Breast epithelium (tissue), 4 donors: ENCODE data around the gene SREBF1. TPM values are rescaled to one million over a fixed set of nuclear protein-coding genes. Genes with fewer than 3 reads are reported as not detected.

Experiments
- DNase-seq, 2 donors: peaks; one replicate each; pipeline ENCODE4 v3.0.0-alpha.2; 2019; ENCODE audit warnings: low spot score in 2 of 2
- H3K27ac ChIP-seq, 2 donors: fragments of 200-600 bp; sonication (generic) in 1 of 2; one replicate each; pipeline ENCODE4 v1.5.1; 2016 to 2019; ENCODE audit warnings: mild to moderate bottlenecking in 1 of 2
- H3K27me3 ChIP-seq, 2 donors: fragments of 200-600 bp; sonication (generic) in 1 of 2; one replicate each; pipeline versions ENCODE4 v1.5.1 to v1.6.0; 2017 to 2019; ENCODE audit warnings: control low read depth in 1 of 2, mild to moderate bottlenecking in 1 of 2
- H3K36me3 ChIP-seq: fragments of 200-600 bp; one replicate; pipeline ENCODE4 v1.5.1; 2019
- H3K4me1 ChIP-seq, 2 donors: fragments of 200-600 bp; sonication (generic); one replicate each; pipeline ENCODE4 v1.5.1; 2016 to 2019; ENCODE audit warnings: control low read depth in 1 of 2
- H3K4me3 ChIP-seq, 3 donors: fragments of 200-600 bp; sonication (generic); 1 replicate in 2 of 3; 2 replicates in 1 of 3; pipeline ENCODE4 v1.5.1; 2016 to 2019; ENCODE audit warnings: mild to moderate bottlenecking in 3 of 3, moderate library complexity in 2 of 3
- H3K9me3 ChIP-seq, 2 donors: fragments of 200-600 bp; sonication (generic) in 1 of 2; one replicate each; pipeline ENCODE4 v1.5.1; 2016 to 2019; ENCODE audit warnings: control low read depth in 1 of 2
- CTCF ChIP-seq, 3 donors: fragments of 450-650 bp; IDR thresholded peaks; one replicate each; pipeline ENCODE4 v1.5.1; 2016 to 2017; ENCODE audit warnings: antibody characterized with exemption in 3 of 3, mild to moderate bottlenecking in 3 of 3, moderate library complexity in 3 of 3
- POLR2A ChIP-seq: fragments of 450-650 bp; IDR thresholded peaks from one replicate; pipeline ENCODE4 v1.6.1; 2016; ENCODE audit warnings: antibody characterized with exemption, mild to moderate bottlenecking, moderate library complexity
- POLR2AphosphoS5 ChIP-seq, 3 donors: sonication (generic); formaldehyde crosslinking; IDR thresholded peaks; one replicate each; pipeline ENCODE4 v1.6.1; 2017; ENCODE audit warnings: antibody characterized with exemption in 3 of 3
- intact Hi-C: fragments of 100-400 bp; cut with DNase I; formaldehyde crosslinking; loops from one replicate; pipeline ENCODE4 v1.15.1; 2023; ENCODE audit warnings: low total_unique reads
- total RNA-seq, 3 donors: library from RNA; depleted of rRNA; stranded (reverse); fragments of >200 nt; gene quantifications; one replicate each; pipeline ENCODE4 v1.1.0, GENCODE V29; 2016

SREBF1 gene
- total RNA-seq, 3 donors from 2014 or later: 39.0 to 119 (median 81.3) TPM

- Histone ChIP-seq H3K4me1 (peaks cover 0 to 4% of the 10 kb centered on the region in 2 donors), H3K27me3 (no peaks in the 10 kb centered on the region), H3K4me3 (no peak overlapping the region), H3K36me3 (no peaks in the 10 kb centered on the region), H3K9me3 (no peaks in the 10 kb centered on the region), H3K27ac (no peak overlapping the region)
- intact Hi-C loops: no loop called here
- TF ChIP-seq CTCF (IDR thresholded peaks at IDR 0.05) (no peak), POLR2A (no peak), POLR2AphosphoS5 (IDR thresholded peaks at IDR 0.05) (no peak)
- DNase-seq: no peak
These were observed 74.1 kb downstream of the SREBF1 start for GRCh38 chr17:17762744-17763105.

Other genes starting within 250 kb of the SREBF1 start
- gene PEMT, start 245.3 kb downstream of the SREBF1 start, total RNA-seq: 100 to 1,000 TPM in 1 of 3 donors, 10 to 100 TPM in 2; 37.3 to 151 (median 52.4) TPM
- 10 to 100 TPM in 2 of 3 donors, 1 to 10 TPM in 1; 5.6 to 25.6 (median 20.6) TPM for gene RAI1, start 155.5 kb downstream of the SREBF1 start, total RNA-seq
- 10 to 100 TPM; 32.3 to 39.1 (median 36.4) TPM for gene TOM1L2, start 135.4 kb upstream of the SREBF1 start, total RNA-seq
- gene DRC3, start 135.9 kb upstream of the SREBF1 start, total RNA-seq: 10 to 100 TPM in 2 of 3 donors, under 1 TPM in 1; 0.96 to 18.0 (median 10.5) TPM
- 10 to 100 TPM; 12.9 to 15.7 (median 13.0) TPM for gene ATPAF2, start 202.2 kb upstream of the SREBF1 start, total RNA-seq
- gene GID4, start 202.4 kb upstream of the SREBF1 start, total RNA-seq: 10 to 100 TPM; 11.1 to 23.8 (median 12.1) TPM